ENCODE data around the gene FKTN.

The FKTN gene

DNA sequence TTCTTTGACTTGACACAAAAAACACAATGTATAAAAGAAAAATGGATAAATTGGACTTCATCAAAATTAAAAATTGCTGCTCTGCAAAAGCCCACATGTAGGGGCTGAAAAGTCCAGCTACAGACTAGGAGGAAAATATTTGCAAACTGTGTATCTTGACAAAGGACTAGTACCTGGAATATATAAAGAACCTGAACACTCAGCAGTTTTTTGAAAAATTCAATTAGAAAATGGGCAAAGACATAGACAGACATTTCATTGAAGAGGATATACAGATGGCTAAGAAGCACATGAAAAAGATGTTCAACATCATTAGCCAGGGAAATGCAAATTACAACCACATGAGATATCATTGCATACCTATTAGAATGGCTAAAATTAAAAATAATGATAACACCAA, 85.9 kb downstream of the FKTN start:
- H3K27ac ChIP-seq (ENCODE audit: low read length), result no peak overlapping the region
- H2AFZ ChIP-seq (ENCODE audit: low read length), result no peak overlapping the region
- H3K9me3 ChIP-seq (replicated peaks; ENCODE audit: insufficient read depth, low read length), result no peaks in the 10 kb centered on the region
- no peak for DNase-seq
- no peak overlapping the region for H3K4me2 ChIP-seq (ENCODE audit: low read depth, low read length)
- no peaks in the 10 kb centered on the region for H3K79me2 ChIP-seq (ENCODE audit: low read length)
- no peaks in the 10 kb centered on the region for H4K20me1 ChIP-seq (ENCODE audit: insufficient read depth, low read length)
- no peak overlapping the region for H3K4me3 ChIP-seq (ENCODE audit: low read length)
- no peak overlapping the region for H3K9ac ChIP-seq (ENCODE audit: low read length)
- no peaks in the 10 kb centered on the region for H3K9me2 ChIP-seq (replicated peaks; ENCODE audit: insufficient read depth, low read length)
- no peaks in the 10 kb centered on the region for H3K27me3 ChIP-seq (replicated peaks; ENCODE audit: insufficient read depth, low read length)
- H3K36me3 ChIP-seq (replicated peaks; ENCODE audit: insufficient read depth, low read length), result no peaks in the 10 kb centered on the region
- no peaks in the 10 kb centered on the region for H3F3A ChIP-seq (ENCODE audit: insufficient read depth, low read length)
- TF ChIP-seq, protein P1, sequence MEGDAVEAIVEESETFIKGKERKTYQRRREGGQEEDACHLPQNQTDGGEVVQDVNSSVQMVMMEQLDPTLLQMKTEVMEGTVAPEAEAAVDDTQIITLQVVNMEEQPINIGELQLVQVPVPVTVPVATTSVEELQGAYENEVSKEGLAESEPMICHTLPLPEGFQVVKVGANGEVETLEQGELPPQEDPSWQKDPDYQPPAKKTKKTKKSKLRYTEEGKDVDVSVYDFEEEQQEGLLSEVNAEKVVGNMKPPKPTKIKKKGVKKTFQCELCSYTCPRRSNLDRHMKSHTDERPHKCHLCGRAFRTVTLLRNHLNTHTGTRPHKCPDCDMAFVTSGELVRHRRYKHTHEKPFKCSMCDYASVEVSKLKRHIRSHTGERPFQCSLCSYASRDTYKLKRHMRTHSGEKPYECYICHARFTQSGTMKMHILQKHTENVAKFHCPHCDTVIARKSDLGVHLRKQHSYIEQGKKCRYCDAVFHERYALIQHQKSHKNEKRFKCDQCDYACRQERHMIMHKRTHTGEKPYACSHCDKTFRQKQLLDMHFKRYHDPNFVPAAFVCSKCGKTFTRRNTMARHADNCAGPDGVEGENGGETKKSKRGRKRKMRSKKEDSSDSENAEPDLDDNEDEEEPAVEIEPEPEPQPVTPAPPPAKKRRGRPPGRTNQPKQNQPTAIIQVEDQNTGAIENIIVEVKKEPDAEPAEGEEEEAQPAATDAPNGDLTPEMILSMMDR (IDR thresholded peaks at IDR 0.05; ENCODE audit: low read length), result no peak
- no peak for TF ChIP-seq EZH2 (optimal IDR thresholded peaks at IDR 0.05; ENCODE audit: low read depth, low read length)
- TF ChIP-seq EZH2phosphoT487 (IDR thresholded peaks at IDR 0.05; ENCODE audit: low read length), result no peak
- no peaks in the 10 kb centered on the region for H3K4me1 ChIP-seq (ENCODE audit: low read length)

- Histone ChIP-seq H3K27ac (ENCODE audit: low read length) (no peak overlapping the region), H3K4me3 (ENCODE audit: low read length) (no peak overlapping the region), H3K9me2 (replicated peaks; ENCODE audit: insufficient read depth, low read length) (no peaks in the 10 kb centered on the region), H3K4me2 (ENCODE audit: low read depth, low read length) (no peak overlapping the region), H3K27me3 (replicated peaks; ENCODE audit: insufficient read depth, low read length) (no peaks in the 10 kb centered on the region), H2AFZ (ENCODE audit: low read length) (no peak overlapping the region), H3F3A (ENCODE audit: insufficient read depth, low read length) (no peaks in the 10 kb centered on the region), H3K79me2 (ENCODE audit: low read length) (no peaks in the 10 kb centered on the region), H3K36me3 (replicated peaks; ENCODE audit: insufficient read depth, low read length) (no peaks in the 10 kb centered on the region), H3K4me1 (ENCODE audit: low read length) (no peaks in the 10 kb centered on the region), H3K9me3 (replicated peaks; ENCODE audit: insufficient read depth, low read length) (no peaks in the 10 kb centered on the region), H4K20me1 (ENCODE audit: insufficient read depth, low read length) (no peaks in the 10 kb centered on the region), H3K9ac (ENCODE audit: low read length) (no peak overlapping the region)
- DNase-seq, result no peak
- TF ChIP-seq EZH2phosphoT487 (IDR thresholded peaks at IDR 0.05; ENCODE audit: low read length) (no peak), EZH2 (optimal IDR thresholded peaks at IDR 0.05; ENCODE audit: low read depth, low read length) (no peak)
- TF ChIP-seq, protein P1 (IDR thresholded peaks at IDR 0.05; ENCODE audit: low read length), result no peak
Measured at GRCh38 chr9:105646879-105647594, 89.1 kb downstream of the FKTN start.

- Histone ChIP-seq H3K9me2 (replicated peaks; ENCODE audit: insufficient read depth, low read length) (no peaks in the 10 kb centered on the region), H3K9me3 (replicated peaks; ENCODE audit: insufficient read depth, low read length) (no peaks in the 10 kb centered on the region), H3K27ac (ENCODE audit: low read length) (no peak overlapping the region), H3K4me1 (ENCODE audit: low read length) (no peaks in the 10 kb centered on the region), H3F3A (ENCODE audit: insufficient read depth, low read length) (no peaks in the 10 kb centered on the region), H3K27me3 (replicated peaks; ENCODE audit: insufficient read depth, low read length) (no peaks in the 10 kb centered on the region), H3K4me2 (ENCODE audit: low read depth, low read length) (no peak overlapping the region), H3K9ac (ENCODE audit: low read length) (no peak overlapping the region), H3K36me3 (replicated peaks; ENCODE audit: insufficient read depth, low read length) (no peaks in the 10 kb centered on the region), H3K79me2 (ENCODE audit: low read length) (no peaks in the 10 kb centered on the region), H2AFZ (ENCODE audit: low read length) (no peak overlapping the region), H3K4me3 (ENCODE audit: low read length) (no peak overlapping the region), H4K20me1 (ENCODE audit: insufficient read depth, low read length) (no peaks in the 10 kb centered on the region)
- no peak for DNase-seq
- TF ChIP-seq, protein P1 (IDR thresholded peaks at IDR 0.05; ENCODE audit: low read length), result no peak
- TF ChIP-seq EZH2phosphoT487 (IDR thresholded peaks at IDR 0.05; ENCODE audit: low read length), result no peak
- TF ChIP-seq EZH2 (optimal IDR thresholded peaks at IDR 0.05; ENCODE audit: low read depth, low read length), result no peak
Measured at GRCh38 chr9:105647595-105648349, 89.8 kb downstream of the FKTN start.

Measured in MM.1S (cell line).